Adrenal gland (tissue), 5 donors: ENCODE data around the gene ATM.

Experiments used
- CTCF ChIP-seq, 6 experiments: fragments of 450-650 bp in 4 of 6; fragments of 200-600 bp in 2 of 6; sonication (generic) in 1 of 6; IDR thresholded peaks; 1 replicate in 5 of 6; 2 replicates in 1 of 6; pipeline versions ENCODE4 v1.5.1 to v1.8.0; 2016 to 2021; ENCODE audit warnings: antibody characterized with exemption in 6 of 6, mild to moderate bottlenecking in 2 of 6, moderate library complexity in 1 of 6
- POLR2A ChIP-seq, 2 donors: fragments of 450-650 bp; IDR thresholded peaks; one replicate each; pipeline ENCODE4 v1.6.1; 2017; ENCODE audit warnings: antibody characterized with exemption in 2 of 2, mild to moderate bottlenecking in 2 of 2, moderate library complexity in 1 of 2
- donor health status: DM: no; HTN: no; CAD: no.

GRCh38 chr11:108278546-108278945, 55.7 kb downstream of the ATM start:
- TF ChIP-seq CTCF (IDR thresholded peaks at IDR 0.05) (no peak), POLR2A (IDR thresholded peaks at IDR 0.05) (no peak)
